Activated CD8-positive, alpha-beta T cell treated with anti-CD3 and anti-CD28 coated beads, Interleukin-2, amount 10 ng/mL, durations not matched to agents 7 days and 5 days (primary cell): ENCODE measurements around the gene SMC1B. TPM values are rescaled to one million over a fixed set of nuclear protein-coding genes. Genes with fewer than 3 reads are reported as not detected.

ENCODE experiments used
- ATAC-seq: fragments of 150-1000 bp; cut with Tn5 transposase; one replicate; pipeline ENCODE4 v1.10.0; 2021; ENCODE audit warnings: moderate library complexity
- CTCF ChIA-PET: fragments of 350-600 bp; sonication (Branson Sonifier 250); formaldehyde crosslinking; loops from one replicate; lab custom pipeline; 2021; ENCODE audit warnings: antibody characterized with exemption; lab: Charles Lee
- POLR2A ChIA-PET: fragments of 350-600 bp; sonication (Branson Sonifier 250); formaldehyde crosslinking; loops from one replicate; lab custom pipeline; 2021; ENCODE audit warnings: antibody characterized with exemption; lab: Charles Lee
- DNase-seq: peaks from one replicate; pipeline ENCODE4 v3.0.0-alpha.2; 2020
- H3K27ac Mint-ChIP-seq: one replicate; pipeline ENCODE4 v1.8.0; 2021; ENCODE audit warnings: mild to moderate bottlenecking, mixed read lengths
- H3K27me3 Mint-ChIP-seq: one replicate; pipeline ENCODE4 v1.8.0; 2021; ENCODE audit warnings: low read depth, mixed read lengths
- H3K36me3 Mint-ChIP-seq: one replicate; pipeline ENCODE4 v1.8.0; 2021; ENCODE audit warnings: low read depth, mixed read lengths
- H3K4me1 Mint-ChIP-seq: one replicate; pipeline ENCODE4 v1.8.0; 2021; ENCODE audit warnings: low read depth, mixed read lengths
- H3K4me3 Mint-ChIP-seq: one replicate; pipeline ENCODE4 v1.8.0; 2021; ENCODE audit warnings: mild to moderate bottlenecking, mixed read lengths
- H3K9me3 Mint-ChIP-seq: one replicate; pipeline ENCODE4 v1.8.0; 2022; ENCODE audit warnings: mixed read lengths; ENCODE audit not compliant: insufficient read depth
- total RNA-seq, 2 experiments: library from RNA; stranded (reverse); gene quantifications; one replicate each; pipeline ENCODE4 v1.2.3, GENCODE V29; 2021

Gene SMC1B
- total RNA-seq, 2 experiments from 2014 or later, result 1.6 to 2.1 TPM

DNA sequence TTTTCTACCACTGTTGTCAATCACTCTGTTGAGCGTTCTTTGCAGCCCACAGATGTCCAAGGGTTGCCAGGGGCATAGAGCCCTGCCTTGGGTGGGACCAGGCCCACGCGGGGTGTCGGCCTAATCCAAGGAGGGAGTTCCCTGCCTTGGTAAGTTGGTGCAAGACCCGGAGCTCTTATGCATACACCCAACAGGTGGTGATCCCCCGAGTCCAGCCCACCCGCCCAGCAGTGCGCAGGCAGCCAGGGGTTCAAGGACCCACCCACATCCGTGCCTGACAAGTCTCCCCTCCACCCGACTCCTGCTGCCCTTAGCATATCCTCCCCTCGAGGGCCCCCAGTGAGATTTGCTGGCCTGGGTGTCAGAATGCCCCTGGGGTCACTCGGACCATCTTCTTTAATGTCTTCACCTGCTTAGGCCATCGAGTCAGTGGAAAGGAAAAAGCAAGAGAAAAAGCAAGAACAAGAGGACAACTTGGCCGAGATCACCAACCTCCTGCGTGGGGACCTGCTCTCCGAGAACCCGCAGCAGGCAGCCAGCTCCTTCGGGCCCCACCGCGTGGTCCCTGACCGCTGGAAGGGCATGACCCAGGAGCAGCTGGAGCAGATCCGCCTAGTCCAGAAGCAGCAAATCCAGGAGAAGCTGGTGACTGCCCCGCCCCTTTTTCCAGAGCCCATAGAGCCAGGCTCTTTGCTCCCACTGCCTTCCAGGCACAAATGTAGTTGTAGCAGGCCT, 12.3 kb upstream of the SMC1B start:
- Mint-ChIP-seq H3K9me3 (peaks cover 8% of the 10 kb centered on the region), H3K4me1 (peaks cover 2% of the 10 kb centered on the region), H3K4me3 (no peak overlapping the region), H3K27ac (no peak overlapping the region), H3K27me3 (no peaks in the 10 kb centered on the region), H3K36me3 (peaks cover 21% of the 10 kb centered on the region)
- ChIA-PET POLR2A (no interaction called here), CTCF (no interaction called here)
- ATAC-seq (no peak), DNase-seq (no peak)

DNA sequence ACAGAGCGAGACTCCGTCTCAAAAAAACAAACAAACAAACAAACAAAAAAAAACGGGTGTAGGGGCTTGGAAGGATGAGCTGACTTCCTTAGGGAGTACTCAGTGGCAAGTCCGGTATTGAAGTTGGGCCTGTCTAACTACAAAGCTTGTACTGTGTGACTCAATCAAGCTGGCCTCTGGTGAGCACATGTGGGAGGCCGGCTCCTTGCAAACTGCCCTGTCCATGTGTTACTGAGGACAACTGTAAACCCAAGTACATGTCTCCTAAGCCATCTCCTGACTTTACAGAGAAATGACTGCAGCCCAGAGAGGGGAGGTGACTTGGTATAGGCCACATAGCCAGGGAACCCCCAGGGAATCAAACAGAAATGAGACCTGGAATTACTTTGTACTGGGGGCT, 11.7 kb upstream of the SMC1B start:
- Mint-ChIP-seq H3K27me3 (no peaks in the 10 kb centered on the region), H3K4me1 (peaks cover 2% of the 10 kb centered on the region), H3K27ac (no peak overlapping the region), H3K4me3 (no peak overlapping the region), H3K36me3 (peaks cover 26% of the 10 kb centered on the region), H3K9me3 (peaks cover 8% of the 10 kb centered on the region)
- DNase-seq, result no peak
- ChIA-PET CTCF (no interaction called here), POLR2A (no interaction called here)
- ATAC-seq, result no peak

DNA sequence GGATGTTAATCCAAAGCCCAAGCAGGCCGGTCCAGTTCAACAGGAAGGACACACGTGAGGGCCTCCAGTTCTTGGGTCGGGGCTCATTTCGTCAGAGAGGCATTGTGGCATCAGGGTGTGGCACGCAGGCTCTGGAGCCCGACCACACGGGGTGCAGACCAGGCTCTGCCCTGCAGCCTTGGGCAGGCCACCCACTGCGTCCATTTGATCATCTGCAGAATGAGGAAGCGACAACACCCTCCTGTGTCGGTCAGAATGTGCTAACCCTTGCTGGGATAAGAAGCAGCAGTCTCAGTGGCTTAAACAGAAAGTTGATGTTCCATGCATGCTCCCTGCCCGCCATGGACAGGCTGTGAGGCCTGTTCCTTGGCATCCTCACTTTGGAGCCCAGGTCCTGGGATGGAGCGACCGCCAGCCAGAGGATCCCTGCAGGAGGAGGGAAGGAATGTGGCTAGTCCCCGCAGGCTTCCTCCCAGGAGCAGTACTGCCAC, 10.9 kb upstream of the SMC1B start:
- Mint-ChIP-seq H3K4me3 (no peak overlapping the region), H3K4me1 (peaks cover 2% of the 10 kb centered on the region), H3K27me3 (no peaks in the 10 kb centered on the region), H3K36me3 (peaks cover 29% of the 10 kb centered on the region), H3K27ac (no peak overlapping the region), H3K9me3 (peaks cover 8% of the 10 kb centered on the region)
- no peak for ATAC-seq
- no peak for DNase-seq
- ChIA-PET POLR2A (no interaction called here), CTCF (interaction anchor here (2.1 kb wide), 1 partner anchor 107 kb away, joined by 8 read pairs; no protein-coding TSS in a partner anchor)

DNA sequence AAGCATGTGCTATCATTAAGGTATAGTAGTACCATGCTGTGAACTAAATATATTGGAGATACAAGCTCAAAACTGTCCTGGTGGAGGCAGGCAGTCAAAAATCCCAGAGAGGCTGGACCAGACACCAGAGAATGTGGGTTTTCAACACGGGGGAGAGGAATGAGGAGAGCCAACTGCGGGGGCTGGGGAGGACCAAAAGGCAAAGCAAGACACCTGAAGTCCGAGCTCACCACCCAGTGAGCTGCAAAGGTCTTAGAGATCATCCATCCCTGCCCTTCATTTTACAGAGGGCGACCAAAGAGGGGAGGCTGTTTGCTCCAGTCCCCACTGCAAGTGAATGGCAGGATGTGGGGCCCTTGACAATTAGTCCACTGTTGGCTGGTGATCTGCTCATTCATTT, 10.1 kb upstream of the SMC1B start:
- POLR2A ChIA-PET, result no interaction called here
- ATAC-seq, result no peak
- no peaks in the 10 kb centered on the region for H3K27me3 Mint-ChIP-seq
- peaks cover 8% of the 10 kb centered on the region for H3K9me3 Mint-ChIP-seq
- no peak overlapping the region for H3K4me3 Mint-ChIP-seq
- DNase-seq, result no peak
- H3K4me1 Mint-ChIP-seq, result peaks cover 2% of the 10 kb centered on the region
- CTCF ChIA-PET, result interaction anchor here (1.5 to 2.1 kb wide), 2 partner anchors 9 to 106 kb away, joined by 4 to 8 read pairs; no protein-coding TSS in a partner anchor
- peaks cover 37% of the 10 kb centered on the region for H3K36me3 Mint-ChIP-seq
- no peak overlapping the region for H3K27ac Mint-ChIP-seq

DNA sequence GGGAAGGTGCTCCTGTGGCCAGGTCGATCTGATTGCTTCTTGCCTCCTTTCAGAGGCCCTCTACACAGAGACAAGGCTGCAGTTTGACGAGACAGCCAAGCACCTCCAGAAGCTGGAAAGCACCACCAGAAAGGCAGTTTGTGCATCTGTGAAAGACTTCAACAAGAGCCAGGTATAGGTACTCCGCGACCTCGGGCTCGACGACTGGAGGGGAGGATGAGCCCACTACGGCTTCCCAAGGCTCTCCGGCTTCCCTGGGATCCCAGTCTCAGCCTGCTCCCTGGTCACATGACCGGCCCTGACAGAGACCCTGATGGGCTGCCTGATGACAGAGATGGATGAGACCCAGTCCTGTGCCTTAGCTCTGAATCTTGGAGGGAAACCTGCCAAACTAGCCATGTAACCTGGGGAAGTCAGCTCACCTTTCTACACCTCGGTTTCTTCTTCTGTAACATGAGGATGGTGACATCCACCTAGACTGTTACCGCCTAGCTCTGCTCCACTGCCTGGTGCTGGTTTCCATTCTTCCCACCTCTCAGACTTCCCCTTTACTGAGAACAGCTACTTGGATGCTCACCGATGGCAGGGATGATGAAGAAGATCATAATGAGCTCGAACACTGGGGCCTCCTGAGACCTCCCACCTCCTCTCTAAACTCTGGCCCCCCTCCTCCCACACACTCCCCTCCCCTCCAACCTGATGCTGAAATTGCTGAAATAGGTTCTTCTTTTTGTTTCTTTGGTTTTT, 9.0 kb upstream of the SMC1B start:
- POLR2A ChIA-PET, result no interaction called here
- Mint-ChIP-seq H3K4me1 (peaks cover 2% of the 10 kb centered on the region), H3K27ac (no peak overlapping the region), H3K36me3 (peaks cover 41% of the 10 kb centered on the region), H3K27me3 (no peaks in the 10 kb centered on the region), H3K9me3 (peaks cover 8% of the 10 kb centered on the region), H3K4me3 (no peak overlapping the region)
- ATAC-seq (no peak), DNase-seq (no peak)
- CTCF ChIA-PET, result interaction anchor here (1.0 to 2.1 kb wide), 4 partner anchors 8 to 105 kb away, joined by 3 to 8 read pairs (median 4); no protein-coding TSS in a partner anchor

DNA sequence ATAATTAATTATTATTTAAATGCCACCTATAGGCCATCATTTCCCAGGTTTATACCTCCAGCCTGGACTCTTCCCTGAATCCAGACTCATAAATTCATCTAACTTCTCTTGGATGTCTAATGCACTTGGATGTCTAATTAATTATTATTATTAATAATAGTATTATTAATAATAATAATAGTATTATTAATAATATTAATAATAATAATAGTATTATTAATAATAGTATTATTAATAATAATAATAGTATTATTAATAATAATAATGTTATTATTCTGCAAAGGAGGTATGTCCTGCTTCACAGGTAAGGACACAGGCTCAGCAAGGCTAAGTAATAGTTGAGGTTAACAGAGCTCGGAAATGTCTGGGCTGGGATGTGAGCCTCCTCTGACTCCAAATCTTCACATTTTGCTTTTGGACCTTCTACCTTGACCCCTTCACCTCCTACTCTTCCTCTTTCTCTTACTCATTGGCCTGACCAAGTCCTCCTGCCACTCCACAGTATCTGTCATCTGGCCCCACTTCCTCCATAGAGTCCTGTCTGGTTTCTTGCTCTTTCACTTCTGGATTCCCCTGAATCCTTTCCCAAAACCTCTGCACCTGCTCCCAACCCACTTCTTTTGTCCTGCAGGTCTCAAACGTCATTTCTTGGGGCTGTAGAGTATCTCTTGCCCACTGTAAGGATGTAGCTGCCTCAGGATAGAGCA, 8.1 kb upstream of the SMC1B start:
- CTCF ChIA-PET, result interaction anchor here (1.0 kb wide), 1 partner anchor 15 kb away, joined by 3 read pairs; no protein-coding TSS in a partner anchor
- H3K4me3 Mint-ChIP-seq, result no peak overlapping the region

DNA sequence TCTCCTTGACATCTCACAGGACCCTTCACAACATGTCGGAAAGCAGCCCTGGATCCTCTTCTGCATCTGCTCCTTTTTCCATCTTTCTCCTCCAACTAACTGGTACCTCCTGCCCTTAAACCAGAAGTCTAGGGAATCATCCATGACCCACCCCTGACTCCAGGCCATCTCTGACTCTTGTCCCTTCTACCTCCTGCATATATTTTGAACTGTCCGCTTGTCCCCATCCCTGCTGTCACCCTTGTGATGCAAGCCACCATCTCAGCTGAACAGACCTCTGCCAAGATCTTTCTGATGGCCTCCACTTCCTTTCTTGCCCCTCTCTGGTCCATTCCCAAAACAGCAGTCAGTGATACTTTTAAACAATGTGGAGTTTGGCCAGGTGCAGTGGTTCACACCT, 7.1 kb upstream of the SMC1B start:
- no peak for DNase-seq
- ChIA-PET CTCF (no interaction called here), POLR2A (interaction anchor here (1.0 kb wide), 1 partner anchor 14 kb away, joined by 3 read pairs; no protein-coding TSS in a partner anchor)
- Mint-ChIP-seq H3K9me3 (no peaks in the 10 kb centered on the region), H3K27ac (no peak overlapping the region), H3K4me3 (no peak overlapping the region), H3K36me3 (peaks cover 32% of the 10 kb centered on the region), H3K4me1 (peaks cover 5% of the 10 kb centered on the region), H3K27me3 (no peaks in the 10 kb centered on the region)
- ATAC-seq, result peak; percentile 30

More for the DNA sequence above, 8.1 kb upstream of the SMC1B start:
- DNase-seq (no peak), ATAC-seq (no peak)
- peaks cover under 1% of the 10 kb centered on the region for H3K9me3 Mint-ChIP-seq
- POLR2A ChIA-PET, result interaction anchor here (1.0 kb wide), 1 partner anchor 13 kb away, joined by 3 read pairs; no protein-coding TSS in a partner anchor
- no peak overlapping the region for H3K27ac Mint-ChIP-seq
- H3K36me3 Mint-ChIP-seq, result peaks cover 35% of the 10 kb centered on the region
- peaks cover 2% of the 10 kb centered on the region for H3K4me1 Mint-ChIP-seq
- H3K27me3 Mint-ChIP-seq, result no peaks in the 10 kb centered on the region

DNA sequence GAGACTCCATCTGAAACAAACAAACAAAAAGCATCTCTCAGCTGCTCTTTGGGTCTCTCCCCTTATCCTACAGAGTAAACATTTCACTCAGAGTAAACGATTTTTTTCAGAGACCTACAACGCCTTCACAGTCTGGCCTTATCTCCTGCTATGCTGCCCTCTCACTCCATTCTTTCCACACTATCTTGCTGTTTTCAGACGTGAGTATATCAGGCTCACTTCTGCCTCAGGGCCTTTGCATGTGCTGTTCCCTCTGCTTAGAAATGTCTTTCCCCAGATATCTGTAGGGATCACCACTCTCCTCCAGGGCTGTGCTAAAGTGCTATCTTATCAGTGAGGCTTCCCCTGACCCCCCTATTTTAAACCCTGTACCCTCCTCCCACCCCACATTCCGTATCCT, 6.6 kb upstream of the SMC1B start:
- DNase-seq (no peak), ATAC-seq (peak; percentile 37)
- H3K4me1 Mint-ChIP-seq, result peaks cover 5% of the 10 kb centered on the region
- no peak overlapping the region for H3K4me3 Mint-ChIP-seq
- H3K36me3 Mint-ChIP-seq, result peaks cover 33% of the 10 kb centered on the region
- H3K27me3 Mint-ChIP-seq, result no peaks in the 10 kb centered on the region
- CTCF ChIA-PET, result interaction anchor here (1.2 kb wide), 1 partner anchor 22 kb away, joined by 3 read pairs; no protein-coding TSS in a partner anchor
- H3K27ac Mint-ChIP-seq, result no peak overlapping the region
- POLR2A ChIA-PET, result interaction anchor here (0.6 kb wide), 1 partner anchor 451 kb away, joined by 4 read pairs; no protein-coding TSS in a partner anchor
- H3K9me3 Mint-ChIP-seq, result no peaks in the 10 kb centered on the region

DNA sequence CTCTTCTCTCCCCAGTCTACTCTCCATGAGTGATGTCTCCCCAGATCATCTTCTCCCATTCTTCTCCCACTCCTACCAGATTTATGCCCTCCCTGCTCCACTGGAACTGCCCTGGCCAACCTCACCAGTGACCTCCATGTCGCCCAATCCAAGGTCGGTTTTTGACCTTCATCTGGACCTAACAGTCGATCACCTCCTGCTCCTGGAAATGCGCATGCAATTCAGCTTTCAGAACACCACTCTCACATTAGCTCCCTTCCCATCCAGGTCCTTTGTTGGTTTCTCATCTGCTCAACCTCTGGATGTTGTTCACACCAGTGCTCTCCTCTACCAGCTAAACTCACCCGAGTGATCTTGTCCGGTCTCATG, 5.4 kb upstream of the SMC1B start:
- no peak overlapping the region for H3K27ac Mint-ChIP-seq

DNA sequence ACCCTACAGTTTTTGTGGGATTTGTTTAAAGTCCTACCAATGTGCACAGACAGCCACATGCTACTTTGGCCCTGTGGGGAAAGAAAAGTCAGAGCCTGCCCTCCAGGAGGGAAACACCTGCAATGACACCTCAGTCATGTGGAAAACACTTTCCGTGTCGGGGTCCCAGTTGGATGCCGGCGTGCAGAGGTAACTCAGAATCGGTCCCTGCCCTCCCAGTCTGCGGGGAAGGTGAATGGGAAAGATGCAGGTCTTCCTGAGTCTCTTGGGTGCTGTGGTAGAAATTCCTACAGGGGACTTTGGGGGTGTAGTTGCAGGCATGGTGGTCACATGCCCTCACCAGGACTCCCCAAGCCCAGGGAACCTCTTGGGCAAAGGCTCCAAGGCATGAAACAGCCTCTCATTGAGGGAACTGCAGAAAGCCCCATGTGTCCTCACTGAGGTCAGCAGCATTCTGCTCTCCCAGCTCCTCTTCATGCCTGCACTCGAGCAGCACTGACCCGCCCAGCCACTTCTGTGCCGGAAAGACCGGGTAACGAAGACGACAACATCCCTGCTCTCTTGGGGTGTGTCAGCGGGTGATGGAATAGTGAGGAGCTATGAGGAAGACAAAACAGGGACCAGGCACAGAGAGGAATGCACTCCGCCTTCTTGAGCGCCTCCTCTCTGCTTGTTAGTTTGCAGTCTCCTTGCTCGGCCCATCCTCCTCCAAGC, 4.8 kb upstream of the SMC1B start:
- H3K27me3 Mint-ChIP-seq, result no peaks in the 10 kb centered on the region
- POLR2A ChIA-PET, result no interaction called here
- DNase-seq, result no peak
- no peak overlapping the region for H3K27ac Mint-ChIP-seq
- ATAC-seq, result no peak
- H3K4me3 Mint-ChIP-seq, result no peak overlapping the region
- no peaks in the 10 kb centered on the region for H3K9me3 Mint-ChIP-seq
- peaks cover 43% of the 10 kb centered on the region for H3K36me3 Mint-ChIP-seq
- peaks cover 18% of the 10 kb centered on the region for H3K4me1 Mint-ChIP-seq
- CTCF ChIA-PET, result no interaction called here

More for the DNA sequence above, 5.4 kb upstream of the SMC1B start:
- ATAC-seq, result no peak
- H3K4me1 Mint-ChIP-seq, result peaks cover 16% of the 10 kb centered on the region
- no peaks in the 10 kb centered on the region for H3K9me3 Mint-ChIP-seq
- no peaks in the 10 kb centered on the region for H3K27me3 Mint-ChIP-seq
- POLR2A ChIA-PET, result no interaction called here
- peaks cover 42% of the 10 kb centered on the region for H3K36me3 Mint-ChIP-seq
- DNase-seq, result no peak
- H3K4me3 Mint-ChIP-seq, result no peak overlapping the region
- CTCF ChIA-PET, result interaction anchor here (1.2 kb wide), 1 partner anchor 23 kb away, joined by 3 read pairs; no protein-coding TSS in a partner anchor

DNA sequence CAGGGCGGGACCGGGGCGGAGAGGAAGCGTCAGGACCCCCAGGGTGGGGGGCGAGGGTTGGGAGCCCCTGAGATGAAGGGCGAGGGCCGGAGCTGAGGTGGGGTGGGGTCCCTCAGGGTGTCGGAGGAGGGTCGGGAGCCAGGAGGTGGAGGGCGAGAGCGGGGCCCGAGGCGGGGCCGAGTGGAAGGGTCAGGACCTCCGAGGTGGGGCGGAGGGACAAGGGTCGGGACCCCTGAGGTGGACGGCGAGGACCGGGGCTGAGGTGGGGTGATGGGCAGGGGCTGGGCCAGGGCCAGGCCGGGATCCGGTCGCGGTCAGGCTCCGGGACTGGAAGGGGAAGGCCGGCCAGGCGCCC, 409 bp downstream of the SMC1B start:
- POLR2A ChIA-PET, result interaction anchor here (1.0 to 3.1 kb wide), 7 partner anchors 11 to 102 kb away, joined by 3 to 18 read pairs (median 5); no protein-coding TSS in a partner anchor
- peak overlapping the region; percentile 69 for H3K4me3 Mint-ChIP-seq
- CTCF ChIA-PET, result no interaction called here
- H3K9me3 Mint-ChIP-seq, result no peaks in the 10 kb centered on the region
- DNase-seq (no peak), ATAC-seq (no peak)
- peaks cover 21% of the 10 kb centered on the region for H3K4me1 Mint-ChIP-seq
- peak overlapping the region; percentile 86 for H3K27ac Mint-ChIP-seq
- H3K36me3 Mint-ChIP-seq, result peaks cover 29% of the 10 kb centered on the region
- H3K27me3 Mint-ChIP-seq, result no peaks in the 10 kb centered on the region
